HG03066 (cell line): ENCODE measurements around the gene XIAP.
"Not testable (repeated sequence)": the region's sequence is repeated elsewhere in the genome, so short reads cannot be mapped to it uniquely, and the experiment has no call there.

Source experiments
- ATAC-seq: cut with Tn5 transposase; IDR thresholded peaks from one replicate; pipeline ENCODE4 v1.9.1; 2021; ENCODE audit warnings: low read depth; ENCODE audit not compliant: unreplicated experiment

The XIAP gene

GRCh38 chrX:123873956-123874355, 14.1 kb downstream of the XIAP start:
- no peak for ATAC-seq

- ATAC-seq: no peak
Measured at GRCh38 chrX:123876177-123876576, 16.3 kb downstream of the XIAP start.

GRCh38 chrX:123876844-123877243, 17.0 kb downstream of the XIAP start:
- no peak for ATAC-seq

- peak; percentile 91 for ATAC-seq
Measured at GRCh38 chrX:123878252-123878721, 18.4 kb downstream of the XIAP start.

- ATAC-seq: no peak
Measured at GRCh38 chrX:123881330-123881729, 21.5 kb downstream of the XIAP start.

GRCh38 chrX:123882391-123882790, 22.5 kb downstream of the XIAP start:
- no peak for ATAC-seq

GRCh38 chrX:123884809-123885408, 25.1 kb downstream of the XIAP start:
- ATAC-seq: no peak

GRCh38 chrX:123899701-123900100, 39.8 kb downstream of the XIAP start:
- no peak for ATAC-seq

- ATAC-seq: not testable (repeated sequence)
Measured at GRCh38 chrX:123903261-123903660, 43.4 kb downstream of the XIAP start.

- ATAC-seq: no peak
Measured at GRCh38 chrX:123905332-123905731, 45.5 kb downstream of the XIAP start.

GRCh38 chrX:123906557-123907316, 46.9 kb downstream of the XIAP start:
- ATAC-seq: no peak

- no peak for ATAC-seq
Measured at GRCh38 chrX:123909523-123909922, 49.7 kb downstream of the XIAP start.

- ATAC-seq: no peak
Measured at GRCh38 chrX:123917069-123917468, 57.2 kb downstream of the XIAP start.

- ATAC-seq: no peak
Measured at GRCh38 chrX:123918106-123918721, 58.4 kb downstream of the XIAP start.

- no peak for ATAC-seq
Measured at GRCh38 chrX:123920105-123920785, 60.4 kb downstream of the XIAP start.

GRCh38 chrX:123923211-123923610, 63.4 kb downstream of the XIAP start:
- ATAC-seq: no peak

- no peak for ATAC-seq
Measured at GRCh38 chrX:123924186-123924585, 64.3 kb downstream of the XIAP start.

GRCh38 chrX:123927845-123928244, 68.0 kb downstream of the XIAP start:
- ATAC-seq: no peak

- ATAC-seq: not testable (repeated sequence)
Measured at GRCh38 chrX:123932055-123932454, 72.2 kb downstream of the XIAP start.

GRCh38 chrX:123943074-123943473, 83.2 kb downstream of the XIAP start:
- no peak for ATAC-seq

GRCh38 chrX:123943488-123943887, 83.6 kb downstream of the XIAP start:
- ATAC-seq: no peak
